WTC11 (cell line): Measurements from ENCODE around the gene WDPCP. TPM values are rescaled to one million over a fixed set of nuclear protein-coding genes. Genes with fewer than 3 reads are reported as not detected.

Source experiments
- ATAC-seq: fragments of 200-7000 bp; cut with Tn5 transposase; 2 replicates; pipeline ENCODE4 v1.10.0; 2021; ENCODE audit warnings: mild to moderate bottlenecking, moderate library complexity
- CTCF ChIA-PET: fragments of 300-600 bp; sonication (Branson Sonifier 250); formaldehyde crosslinking; loops from one replicate; lab custom pipeline; 2021; ENCODE audit warnings: antibody characterized with exemption; lab: Charles Lee
- POLR2A ChIA-PET: fragments of 350-600 bp; sonication (Branson Sonifier 250); formaldehyde crosslinking; loops from one replicate; lab custom pipeline; 2021; ENCODE audit warnings: antibody characterized with exemption; lab: Charles Lee
- DNase-seq: peaks from one replicate; pipeline ENCODE4 v3.0.0; 2021; ENCODE audit warnings: low spot score
- H3K27ac Mint-ChIP-seq: 2 replicates; pipeline ENCODE4 v1.8.0; 2021; ENCODE audit warnings: mixed read lengths
- H3K27me3 Mint-ChIP-seq: 2 replicates; pipeline ENCODE4 v1.8.0; 2021; ENCODE audit warnings: low read depth, mild to moderate bottlenecking, moderate library complexity, mixed read lengths
- H3K36me3 Mint-ChIP-seq: 2 replicates; pipeline ENCODE4 v1.8.0; 2021; ENCODE audit warnings: mixed read lengths
- H3K4me1 Mint-ChIP-seq: 2 replicates; pipeline ENCODE4 v1.8.0; 2022; ENCODE audit warnings: mixed read lengths
- H3K4me3 Mint-ChIP-seq: 2 replicates; pipeline ENCODE4 v1.8.0; 2021; ENCODE audit warnings: mild to moderate bottlenecking, moderate library complexity, mixed read lengths
- H3K9me3 Mint-ChIP-seq: 2 replicates; pipeline ENCODE4 v1.8.0; 2021; ENCODE audit warnings: mixed read lengths
- CREM ChIP-seq: sonication (generic); formaldehyde crosslinking; IDR thresholded peaks from 2 replicates; pipeline ENCODE4 v1.8.1; 2022; ENCODE audit warnings: mild to moderate bottlenecking, missing genetic modification reagents, moderate library complexity
- EMX1 ChIP-seq: fragments of 250-450 bp; sonication (Bioruptor Pico); IDR thresholded peaks from 2 replicates; pipeline ENCODE4 v1.8.0; 2021; ENCODE audit warnings: mild to moderate bottlenecking
- ERG ChIP-seq: fragments of 250-450 bp; sonication (Bioruptor Pico); IDR thresholded peaks from 2 replicates; pipeline ENCODE4 v1.8.0; 2021; ENCODE audit warnings: mild to moderate bottlenecking
- ESRRA ChIP-seq: sonication (generic); formaldehyde crosslinking; IDR thresholded peaks from 2 replicates; pipeline ENCODE4 v1.8.1; 2022; ENCODE audit warnings: mild to moderate bottlenecking, missing genetic modification reagents, borderline replicate concordance
- GABPB1 ChIP-seq: sonication (generic); formaldehyde crosslinking; IDR thresholded peaks from 2 replicates; pipeline ENCODE4 v1.8.1; 2023; ENCODE audit warnings: mild to moderate bottlenecking, missing genetic modification reagents
- GTF2I ChIP-seq: fragments of 250-450 bp; sonication (Bioruptor Pico); conservative IDR thresholded peaks from 2 replicates; pipeline ENCODE4 v1.4.0; 2021; ENCODE audit warnings: mild to moderate bottlenecking
- JAZF1 ChIP-seq: fragments of 250-450 bp; sonication (Bioruptor Pico); IDR thresholded peaks from 2 replicates; pipeline ENCODE4 v1.9.0; 2021; ENCODE audit warnings: moderate library complexity, mild to moderate bottlenecking, inconsistent platforms
- KAT7 ChIP-seq: sonication (generic); formaldehyde crosslinking; IDR thresholded peaks from 2 replicates; pipeline ENCODE4 v1.8.1; 2023; ENCODE audit warnings: missing genetic modification reagents, mild to moderate bottlenecking, borderline replicate concordance
- MAX ChIP-seq: sonication (generic); formaldehyde crosslinking; IDR thresholded peaks from 2 replicates; pipeline ENCODE4 v1.8.0; 2022; ENCODE audit warnings: mild to moderate bottlenecking, missing genetic modification reagents
- NFATC4 ChIP-seq: fragments of 250-450 bp; sonication (Bioruptor Pico); IDR thresholded peaks from 2 replicates; pipeline ENCODE4 v1.9.0; 2021; ENCODE audit warnings: mild to moderate bottlenecking
- NFYB ChIP-seq: sonication (generic); formaldehyde crosslinking; conservative IDR thresholded peaks from 2 replicates; pipeline ENCODE4 v1.8.0; 2022; ENCODE audit warnings: low read depth, missing genetic modification reagents
- NR2C2 ChIP-seq: sonication (generic); formaldehyde crosslinking; IDR thresholded peaks from 2 replicates; pipeline ENCODE4 v1.8.0; 2022; ENCODE audit warnings: mild to moderate bottlenecking, missing genetic modification reagents
- NR3C1 ChIP-seq: sonication (generic); formaldehyde crosslinking; conservative IDR thresholded peaks from 2 replicates; pipeline ENCODE4 v1.8.1; 2023; ENCODE audit warnings: low read depth, mild to moderate bottlenecking, missing genetic modification reagents
- RORB ChIP-seq: fragments of 250-450 bp; sonication (Bioruptor Pico); IDR thresholded peaks from 2 replicates; pipeline ENCODE4 v1.9.0; 2021; ENCODE audit warnings: mild to moderate bottlenecking
- SMAD3 ChIP-seq: sonication (generic); formaldehyde crosslinking; IDR thresholded peaks from 2 replicates; pipeline ENCODE4 v1.8.0; 2022; ENCODE audit warnings: missing genetic modification reagents, mild to moderate bottlenecking, borderline replicate concordance
- TEAD1 ChIP-seq: sonication (generic); formaldehyde crosslinking; IDR thresholded peaks from 2 replicates; pipeline ENCODE4 v1.8.0; 2022; ENCODE audit warnings: mild to moderate bottlenecking, missing genetic modification reagents
- TP53 ChIP-seq: sonication (generic); formaldehyde crosslinking; IDR thresholded peaks from 2 replicates; pipeline ENCODE4 v1.8.1; 2023; ENCODE audit warnings: mild to moderate bottlenecking, missing genetic modification reagents
- ZBTB43 ChIP-seq: sonication (generic); formaldehyde crosslinking; IDR thresholded peaks from 2 replicates; pipeline ENCODE4 v1.8.1; 2023; ENCODE audit warnings: mild to moderate bottlenecking, missing genetic modification reagents
- ZMAT4 ChIP-seq: fragments of 250-450 bp; sonication (Bioruptor Pico); IDR thresholded peaks from 2 replicates; pipeline ENCODE4 v1.9.0; 2021; ENCODE audit warnings: mild to moderate bottlenecking
- ZNF138 ChIP-seq: sonication (generic); formaldehyde crosslinking; conservative IDR thresholded peaks from 2 replicates; pipeline ENCODE4 v1.8.1; 2022; ENCODE audit warnings: mild to moderate bottlenecking, moderate library complexity, missing genetic modification reagents
- ZNF219 ChIP-seq: sonication (generic); formaldehyde crosslinking; IDR thresholded peaks from 2 replicates; pipeline ENCODE4 v1.8.0; 2023; ENCODE audit warnings: missing genetic modification reagents, mild to moderate bottlenecking, borderline replicate concordance
- ZNF281 ChIP-seq: sonication (generic); formaldehyde crosslinking; IDR thresholded peaks from 2 replicates; pipeline ENCODE4 v1.8.0; 2023; ENCODE audit warnings: mild to moderate bottlenecking, missing genetic modification reagents
- ZNF317 ChIP-seq: sonication (generic); formaldehyde crosslinking; IDR thresholded peaks from 2 replicates; pipeline ENCODE4 v1.8.1; 2023; ENCODE audit warnings: low read depth, mild to moderate bottlenecking, moderate library complexity, missing genetic modification reagents, borderline replicate concordance
- ZNF425 ChIP-seq: fragments of 250-450 bp; sonication (Bioruptor Pico); conservative IDR thresholded peaks from 2 replicates; pipeline ENCODE4 v1.9.0; 2021; ENCODE audit warnings: mild to moderate bottlenecking
- ZSCAN18 ChIP-seq: fragments of 250-450 bp; sonication (Bioruptor Pico); IDR thresholded peaks from 2 replicates; pipeline ENCODE4 v2.1.2; 2022; ENCODE audit warnings: mild to moderate bottlenecking, moderate library complexity
- total RNA-seq: library from RNA; stranded (reverse); gene quantifications from 3 replicates; pipeline ENCODE4 v1.2.3, GENCODE V29; 2021

The WDPCP gene
- total RNA-seq, 1 experiment from 2014 or later: 10.9 TPM

- Mint-ChIP-seq H3K4me3 (no peak overlapping the region), H3K36me3 (no peaks in the 10 kb centered on the region), H3K4me1 (peaks cover 4% of the 10 kb centered on the region), H3K27ac (peak overlapping the region; percentile 83; the same call in 1 of the 2 replicates), H3K9me3 (no peaks in the 10 kb centered on the region), H3K27me3 (no peaks in the 10 kb centered on the region)
- ChIA-PET POLR2A (no interaction called here), CTCF (no interaction called here)
- no peak for ATAC-seq
- DNase-seq: no peak
- no peak for TF ChIP-seq ZNF317 (CRISPR knock-in tag)
- no peak for TF ChIP-seq ZNF425 (CRISPR knock-in tag)
- no peak for TF ChIP-seq RORB (CRISPR knock-in tag)
- no peak for TF ChIP-seq JAZF1 (CRISPR knock-in tag)
- no peak for TF ChIP-seq CREM
- no peak for TF ChIP-seq NR2C2 (CRISPR knock-in tag)
- no peak for TF ChIP-seq KAT7
- TF ChIP-seq ZBTB43 (CRISPR knock-in tag): no peak
- TF ChIP-seq TP53 (CRISPR knock-in tag): no peak
- TF ChIP-seq ESRRA (CRISPR knock-in tag): no peak
- no peak for TF ChIP-seq ZMAT4 (CRISPR knock-in tag)
- TF ChIP-seq NFYB (CRISPR knock-in tag): no peak
- no peak for TF ChIP-seq EMX1 (CRISPR knock-in tag)
Observed at GRCh38 chr2:63545023-63545422, 43.3 kb downstream of the WDPCP start.

- Mint-ChIP-seq H3K27me3 (no peaks in the 10 kb centered on the region), H3K27ac (no peak overlapping the region), H3K9me3 (no peaks in the 10 kb centered on the region), H3K4me3 (no peak overlapping the region), H3K4me1 (peaks cover 4% of the 10 kb centered on the region), H3K36me3 (no peaks in the 10 kb centered on the region)
- POLR2A ChIA-PET: interaction anchor here (0.6 kb wide), 1 partner anchor 1132 kb away, joined by 3 read pairs; no protein-coding TSS in a partner anchor
- DNase-seq (no peak), ATAC-seq (no peak)
- CTCF ChIA-PET: interaction anchor here (0.5 to 1.1 kb wide), 5 partner anchors 9 to 104 kb away, joined by 3 to 5 read pairs (median 4); no protein-coding TSS in a partner anchor
- TF ChIP-seq NFATC4 (CRISPR knock-in tag) (no peak), ZNF138 (CRISPR knock-in tag) (no peak), ZNF281 (CRISPR knock-in tag) (no peak), ERG (no peak), SMAD3 (CRISPR knock-in tag) (no peak), GABPB1 (CRISPR knock-in tag) (no peak), GTF2I (no peak), MAX (no peak), TEAD1 (no peak), ZNF219 (CRISPR knock-in tag) (no peak), NR3C1 (CRISPR knock-in tag) (no peak), ZSCAN18 (no peak)
Observed at GRCh38 chr2:63544017-63544627, 44.2 kb downstream of the WDPCP start.
